Panc1 (cell line): Measurements from ENCODE around the gene PNLIPRP2. TPM values are rescaled to one million over a fixed set of nuclear protein-coding genes. Genes with fewer than 3 reads are reported as not detected.

ENCODE experiments used
- ATAC-seq: fragments of 200-7000 bp; cut with Tn5 transposase; 2 replicates; pipeline ENCODE4 v1.9.1; 2020; ENCODE audit warnings: mild to moderate bottlenecking, moderate library complexity
- BruUV-seq: library from RNA; stranded (reverse); fragments of 400-500 nt; replicated peaks from 2 replicates; lab custom pipeline; 2021; lab: Mats Ljungman, UMichigan
- CTCF ChIA-PET: fragments of 300-600 bp; sonication (Branson Sonifier 250); formaldehyde crosslinking; loops from one replicate; lab custom pipeline; 2022; ENCODE audit warnings: antibody characterized with exemption; lab: Charles Lee
- POLR2A ChIA-PET: fragments of 300-600 bp; sonication (Branson Sonifier 250); formaldehyde crosslinking; loops from one replicate; lab custom pipeline; 2022; ENCODE audit warnings: antibody characterized with exemption; lab: Charles Lee
- DNase-seq: peaks from one replicate; pipeline ENCODE4 v3.0.0-alpha.2; 2010; ENCODE audit warnings: low read depth, low spot score
- H3K27ac ChIP-seq: 2 replicates; pipeline ENCODE4 v1.5.1; 2011; ENCODE audit warnings: mild to moderate bottlenecking, low read length, inconsistent platforms
- H3K27me3 ChIP-seq: fragments of 200-500 bp; sonication (Bioruptor generic); 2 replicates; pipeline ENCODE4 v1.6.0; 2014; ENCODE audit warnings: low read length, inconsistent platforms; ENCODE audit not compliant: control insufficient read depth, insufficient read depth
- H3K36me3 ChIP-seq: fragments of 200-500 bp; sonication (Bioruptor generic); 2 replicates; pipeline ENCODE4 v1.5.1; 2014; ENCODE audit warnings: inconsistent platforms, mild to moderate bottlenecking, low read length, moderate library complexity; ENCODE audit not compliant: control insufficient read depth, insufficient read depth
- H3K4me1 ChIP-seq: 2 replicates; pipeline ENCODE4 v1.5.1; 2011; ENCODE audit warnings: inconsistent platforms, mild to moderate bottlenecking, low read length, moderate library complexity; ENCODE audit not compliant: control insufficient read depth, insufficient read depth
- H3K4me3 ChIP-seq, 2 experiments: 2 replicates each; pipeline ENCODE4 v1.5.1; 2011 to 2012; ENCODE audit warnings: low read depth in 2 of 2, low read length in 2 of 2, mild to moderate bottlenecking in 2 of 2, inconsistent platforms in 1 of 2, moderate library complexity in 1 of 2
- H3K9me3 ChIP-seq: fragments of 200-500 bp; sonication (Bioruptor generic); 2 replicates; pipeline ENCODE4 v1.5.1; 2014; ENCODE audit warnings: low read depth, mild to moderate bottlenecking, inconsistent platforms, low read length, moderate library complexity; ENCODE audit not compliant: control insufficient read depth, insufficient read depth
- CTCF ChIP-seq: fragments of 450-650 bp; IDR thresholded peaks from 2 replicates; pipeline ENCODE4 v1.5.1; 2017; ENCODE audit warnings: mild to moderate bottlenecking
- POLR2AphosphoS5 ChIP-seq: IDR thresholded peaks from 2 replicates; pipeline ENCODE4 v1.6.1; 2012; ENCODE audit warnings: mild to moderate bottlenecking, low read depth, low read length, moderate library complexity
- REST ChIP-seq, 2 experiments: IDR thresholded peaks; 2 replicates each; pipeline ENCODE4 v1.6.1; 2011 to 2012; ENCODE audit warnings: low read depth in 2 of 2, control low read depth in 1 of 2, low read length in 1 of 2, mild to moderate bottlenecking in 1 of 2, moderate library complexity in 1 of 2; ENCODE audit not compliant: insufficient read depth in 1 of 2
- SIN3A ChIP-seq: IDR thresholded peaks from 2 replicates; pipeline ENCODE4 v1.6.1; 2012; ENCODE audit warnings: low read depth, mild to moderate bottlenecking, low read length, moderate library complexity, borderline replicate concordance; ENCODE audit not compliant: insufficient read depth
- TCF7L2 ChIP-seq: IDR thresholded peaks from 2 replicates; pipeline ENCODE4 v1.6.1; 2011; ENCODE audit warnings: mild to moderate bottlenecking, low read depth, low read length, inconsistent platforms
- in situ Hi-C: cut with HindIII; loops from 2 replicates; pipeline ENCODE4 v1.10.0; 2016; ENCODE audit warnings: low sequenced_read_pairs, low pct_unique_long_range_greater_than_20kb
- intact Hi-C: fragments of 100-400 bp; cut with micrococcal nuclease; formaldehyde crosslinking; loops from one replicate; pipeline ENCODE4 v1.10.0; 2022; ENCODE audit not compliant: unreplicated experiment
- total RNA-seq: library from RNA; stranded (reverse); gene quantifications from one replicate; pipeline ENCODE4 v1.2.1, GENCODE V29; 2021; ENCODE audit not compliant: unreplicated experiment

Gene PNLIPRP2
- total RNA-seq, 1 experiment from 2014 or later = 0.72 TPM

- Histone ChIP-seq H3K9me3 (no peaks in the 10 kb centered on the region), H3K36me3 (no peaks in the 10 kb centered on the region), H3K27ac (no peak overlapping the region), H3K27me3 (0 out of 2 replicates have a peak, but pooled peaks cover 3% of the 10 kb centered on the region), H3K4me3 (no peak overlapping the region), H3K4me1 (peaks cover 1% of the 10 kb centered on the region; the same call in 1 of the 2 replicates)
- no TSS peak for BruUV-seq
- in situ Hi-C loops = no loop called here
- CTCF ChIA-PET = no interaction called here
- POLR2A ChIA-PET = no interaction called here
- no peak for ATAC-seq
- no peak for TF ChIP-seq SIN3A
- TF ChIP-seq CTCF = no peak
- TF ChIP-seq TCF7L2 = no peak
- TF ChIP-seq POLR2AphosphoS5 = no peak
- no peak for TF ChIP-seq REST (IDR thresholded peaks at IDR 0.05; ENCODE audit: insufficient read depth in 1 of 2, low read depth in 2 of 2, low read length in 1 of 2)
- no peak for DNase-seq
- intact Hi-C loops = no loop called here
Observed at GRCh38 chr10:116660860-116661259, 40.1 kb downstream of the PNLIPRP2 start.

GRCh38 chr10:116663342-116663741, 42.6 kb downstream of the PNLIPRP2 start:
- ChIA-PET POLR2A (no interaction called here), CTCF (no interaction called here)
- no peaks in the 10 kb centered on the region for H3K27me3 ChIP-seq
- no peak for TF ChIP-seq CTCF
- no peak for TF ChIP-seq POLR2AphosphoS5
- no peak for TF ChIP-seq SIN3A
- TF ChIP-seq TCF7L2 = no peak
- no peak for TF ChIP-seq REST (IDR thresholded peaks at IDR 0.05; ENCODE audit: insufficient read depth in 1 of 2, low read depth in 2 of 2, low read length in 1 of 2)
- intact Hi-C loops (no loop called here), in situ Hi-C loops (no loop called here)
- peaks cover 3% of the 10 kb centered on the region; the same call in 1 of the 2 replicates for H3K4me1 ChIP-seq
- BruUV-seq = no TSS peak
- DNase-seq (no peak), ATAC-seq (no peak)
- no peaks in the 10 kb centered on the region for H3K36me3 ChIP-seq
- H3K27ac ChIP-seq = no peak overlapping the region
- no peak overlapping the region for H3K4me3 ChIP-seq
- H3K9me3 ChIP-seq = no peaks in the 10 kb centered on the region
